Measurements from ENCODE around the gene PLPP1.

PLPP1 gene

DNA sequence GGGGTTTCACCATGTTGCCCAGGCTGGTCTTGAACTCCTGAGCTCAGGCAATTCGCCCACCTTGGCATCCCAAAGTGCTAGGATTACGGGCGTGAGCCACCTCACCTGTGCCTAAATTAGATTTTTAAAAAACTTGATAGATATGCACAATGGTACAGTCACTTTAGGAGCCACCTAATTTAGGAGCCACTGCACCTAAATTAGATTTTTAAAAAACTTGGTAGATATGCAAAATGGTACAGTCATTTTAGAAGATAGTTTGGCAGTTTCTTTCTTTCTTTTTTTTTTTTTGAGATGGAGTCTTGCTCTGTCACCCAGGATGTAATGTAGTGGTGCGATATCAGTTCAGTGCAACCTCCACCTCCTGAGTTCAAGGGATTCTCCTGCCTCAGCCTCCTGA lies 37.8 kb upstream of the PLPP1 start:
- Histone ChIP-seq H2BK15ac (ENCODE audit: low read depth, poor library complexity, severe bottlenecking) (no peak overlapping the region), H2BK120ac (ENCODE audit: low read depth, low read length) (no peak overlapping the region), H3K9ac (ENCODE audit: low read length) (no peak overlapping the region), H3K79me1 (replicated peaks; ENCODE audit: low read length, poor library complexity, severe bottlenecking) (no peaks in the 10 kb centered on the region), H2AK5ac (ENCODE audit: low read length, severe bottlenecking) (no peak overlapping the region), H3K4me1 (ENCODE audit: control insufficient read depth, insufficient read depth, low read depth, low read length) (no peaks in the 10 kb centered on the region), H3K4ac (ENCODE audit: low read depth in 1 of 2, low read length in 2 of 2) (no peak overlapping the region), H2BK12ac (ENCODE audit: low read length in 2 of 2) (no peak overlapping the region), H3K9me3 (ENCODE audit: control insufficient read depth, low read length) (no peaks in the 10 kb centered on the region), H3K4me2 (ENCODE audit: low read length, poor library complexity, severe bottlenecking) (no peak overlapping the region), H2BK5ac (ENCODE audit: low read depth, low read length, poor library complexity, severe bottlenecking) (no peak overlapping the region), H3K27ac (ENCODE audit: low read length, poor library complexity, severe bottlenecking) (no peak overlapping the region), H2AFZ (ENCODE audit: low read depth, low read length) (no peak overlapping the region), H4K8ac (ENCODE audit: low read length) (no peak overlapping the region), H3K36me3 (ENCODE audit: control insufficient read depth in 1 of 2, insufficient read depth in 2 of 2, low read depth in 1 of 2, low read length in 2 of 2) (no peaks in the 10 kb centered on the region), H3K14ac (ENCODE audit: low read length in 2 of 2) (no peak overlapping the region), H4K91ac (ENCODE audit: low read length) (no peak overlapping the region), H3K4me3 (ENCODE audit: insufficient read depth in 1 of 2, low read depth in 1 of 2, low read length in 2 of 2) (no peak overlapping the region), H3K18ac (ENCODE audit: low read depth in 1 of 2, low read length in 2 of 2) (no peak overlapping the region), H3K23ac (ENCODE audit: low read length in 2 of 2) (no peak overlapping the region), H3K27me3 (ENCODE audit: control insufficient read depth in 1 of 2, insufficient read depth in 1 of 2, low read length in 2 of 2) (no peaks in the 10 kb centered on the region)
- DNase-seq = no peak
- 88% methylated on average over 4 of the region's 4 CpGs for WGBS

- Histone ChIP-seq H3K4me1 (ENCODE audit: control insufficient read depth, insufficient read depth, low read depth, low read length) (no peaks in the 10 kb centered on the region), H3K18ac (ENCODE audit: low read depth in 1 of 2, low read length in 2 of 2) (no peak overlapping the region), H3K4me2 (ENCODE audit: low read length, poor library complexity, severe bottlenecking) (no peak overlapping the region), H2AK5ac (ENCODE audit: low read length, severe bottlenecking) (no peak overlapping the region), H2BK12ac (ENCODE audit: low read length in 2 of 2) (no peak overlapping the region), H3K4ac (ENCODE audit: low read depth in 1 of 2, low read length in 2 of 2) (no peak overlapping the region), H4K8ac (ENCODE audit: low read length) (no peak overlapping the region), H3K14ac (ENCODE audit: low read length in 2 of 2) (no peak overlapping the region), H3K27ac (ENCODE audit: low read length, poor library complexity, severe bottlenecking) (no peak overlapping the region), H2BK120ac (ENCODE audit: low read depth, low read length) (no peak overlapping the region), H4K91ac (ENCODE audit: low read length) (no peak overlapping the region), H2BK15ac (ENCODE audit: low read depth, poor library complexity, severe bottlenecking) (no peak overlapping the region), H3K36me3 (ENCODE audit: control insufficient read depth in 1 of 2, insufficient read depth in 2 of 2, low read depth in 1 of 2, low read length in 2 of 2) (no peaks in the 10 kb centered on the region), H3K4me3 (ENCODE audit: insufficient read depth in 1 of 2, low read depth in 1 of 2, low read length in 2 of 2) (no peak overlapping the region), H2AFZ (ENCODE audit: low read depth, low read length) (no peak overlapping the region), H3K79me1 (replicated peaks; ENCODE audit: low read length, poor library complexity, severe bottlenecking) (no peaks in the 10 kb centered on the region), H3K9ac (ENCODE audit: low read length) (no peak overlapping the region), H3K27me3 (ENCODE audit: control insufficient read depth in 1 of 2, insufficient read depth in 1 of 2, low read length in 2 of 2) (no peaks in the 10 kb centered on the region), H3K23ac (ENCODE audit: low read length in 2 of 2) (no peak overlapping the region), H2BK5ac (ENCODE audit: low read depth, low read length, poor library complexity, severe bottlenecking) (no peak overlapping the region), H3K9me3 (ENCODE audit: control insufficient read depth, low read length) (no peaks in the 10 kb centered on the region)
- DNase-seq = no peak
These were observed 37.3 kb upstream of the PLPP1 start for GRCh38 chr5:55572020-55572419.

- no peaks in the 10 kb centered on the region for H3K79me1 ChIP-seq (replicated peaks; ENCODE audit: low read length, poor library complexity, severe bottlenecking)
- H2AFZ ChIP-seq (ENCODE audit: low read depth, low read length) = no peak overlapping the region
- H3K14ac ChIP-seq (ENCODE audit: low read length in 2 of 2) = no peak overlapping the region
- H4K8ac ChIP-seq (ENCODE audit: low read length) = no peak overlapping the region
- H2BK15ac ChIP-seq (ENCODE audit: low read depth, poor library complexity, severe bottlenecking) = no peak overlapping the region
- no peak overlapping the region for H2BK5ac ChIP-seq (ENCODE audit: low read depth, low read length, poor library complexity, severe bottlenecking)
- no peak overlapping the region for H3K27ac ChIP-seq (ENCODE audit: low read length, poor library complexity, severe bottlenecking)
- no peak overlapping the region for H3K9ac ChIP-seq (ENCODE audit: low read length)
- no peaks in the 10 kb centered on the region for H3K4me1 ChIP-seq (ENCODE audit: control insufficient read depth, insufficient read depth, low read depth, low read length)
- H3K4me2 ChIP-seq (ENCODE audit: low read length, poor library complexity, severe bottlenecking) = no peak overlapping the region
- H4K91ac ChIP-seq (ENCODE audit: low read length) = no peak overlapping the region
- no peak overlapping the region for H2AK5ac ChIP-seq (ENCODE audit: low read length, severe bottlenecking)
- no peaks in the 10 kb centered on the region for H3K36me3 ChIP-seq (ENCODE audit: control insufficient read depth in 1 of 2, insufficient read depth in 2 of 2, low read depth in 1 of 2, low read length in 2 of 2)
- no peaks in the 10 kb centered on the region for H3K9me3 ChIP-seq (ENCODE audit: control insufficient read depth, low read length)
- H3K4me3 ChIP-seq (ENCODE audit: insufficient read depth in 1 of 2, low read depth in 1 of 2, low read length in 2 of 2) = no peak overlapping the region
- H3K4ac ChIP-seq (ENCODE audit: low read depth in 1 of 2, low read length in 2 of 2) = peak overlapping the region in 1 of 2 experiments; percentile 19
- no peak for DNase-seq
- H3K18ac ChIP-seq (ENCODE audit: low read depth in 1 of 2, low read length in 2 of 2) = peak overlapping the region in 1 of 2 experiments; percentile 62
- no peaks in the 10 kb centered on the region for H3K27me3 ChIP-seq (ENCODE audit: control insufficient read depth in 1 of 2, insufficient read depth in 1 of 2, low read length in 2 of 2)
- no CpG with 5 or more reads among the region's 4 CpGs for WGBS
- no peak overlapping the region for H2BK120ac ChIP-seq (ENCODE audit: low read depth, low read length)
- H3K23ac ChIP-seq (ENCODE audit: low read length in 2 of 2) = no peak overlapping the region
- H2BK12ac ChIP-seq (ENCODE audit: low read length in 2 of 2) = peak overlapping the region in 1 of 2 experiments; percentile 4
These were observed 35.8 kb upstream of the PLPP1 start for GRCh38 chr5:55570570-55570969.

DNA sequence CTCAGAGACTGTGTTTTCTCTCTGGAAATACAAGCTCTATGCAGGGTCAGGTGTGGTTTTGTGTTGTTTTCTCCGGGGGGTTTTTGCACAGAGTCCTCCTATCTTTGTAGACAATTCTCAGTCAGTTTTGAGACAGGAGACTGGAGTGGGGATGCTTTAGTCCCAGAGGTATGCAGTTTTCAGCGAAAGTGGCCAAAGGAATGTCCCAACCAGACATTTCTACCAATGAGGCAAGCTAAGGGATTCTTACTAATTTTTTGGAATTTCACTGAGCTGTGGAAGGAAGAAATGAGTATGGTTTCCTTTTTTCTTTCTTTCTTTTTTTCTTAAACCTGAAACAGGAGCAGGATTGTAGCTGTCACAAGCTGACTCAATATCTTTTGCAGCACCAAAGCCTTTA lies 35.3 kb upstream of the PLPP1 start:
- H2AK5ac ChIP-seq (ENCODE audit: low read length, severe bottlenecking) = no peak overlapping the region
- peak; percentile 41 for DNase-seq
- H3K4me1 ChIP-seq (ENCODE audit: control insufficient read depth, insufficient read depth, low read depth, low read length) = no peaks in the 10 kb centered on the region
- H3K36me3 ChIP-seq (ENCODE audit: control insufficient read depth in 1 of 2, insufficient read depth in 2 of 2, low read depth in 1 of 2, low read length in 2 of 2) = no peaks in the 10 kb centered on the region
- 78% methylated on average over 2 of the region's 2 CpGs for WGBS
- H3K79me1 ChIP-seq (replicated peaks; ENCODE audit: low read length, poor library complexity, severe bottlenecking) = no peaks in the 10 kb centered on the region
- H2BK120ac ChIP-seq (ENCODE audit: low read depth, low read length) = no peak overlapping the region
- no peak overlapping the region for H2BK5ac ChIP-seq (ENCODE audit: low read depth, low read length, poor library complexity, severe bottlenecking)
- H3K27me3 ChIP-seq (ENCODE audit: control insufficient read depth in 1 of 2, insufficient read depth in 1 of 2, low read length in 2 of 2) = no peaks in the 10 kb centered on the region
- H2BK15ac ChIP-seq (ENCODE audit: low read depth, poor library complexity, severe bottlenecking) = no peak overlapping the region
- no peak overlapping the region for H4K8ac ChIP-seq (ENCODE audit: low read length)
- H3K27ac ChIP-seq (ENCODE audit: low read length, poor library complexity, severe bottlenecking) = no peak overlapping the region
- H3K9ac ChIP-seq (ENCODE audit: low read length) = no peak overlapping the region
- H3K9me3 ChIP-seq (ENCODE audit: control insufficient read depth, low read length) = no peaks in the 10 kb centered on the region
- no peak overlapping the region for H2BK12ac ChIP-seq (ENCODE audit: low read length in 2 of 2)
- H3K4ac ChIP-seq (ENCODE audit: low read depth in 1 of 2, low read length in 2 of 2) = no peak overlapping the region
- H3K23ac ChIP-seq (ENCODE audit: low read length in 2 of 2) = no peak overlapping the region
- no peak overlapping the region for H4K91ac ChIP-seq (ENCODE audit: low read length)
- H2AFZ ChIP-seq (ENCODE audit: low read depth, low read length) = no peak overlapping the region
- no peak overlapping the region for H3K18ac ChIP-seq (ENCODE audit: low read depth in 1 of 2, low read length in 2 of 2)
- no peak overlapping the region for H3K14ac ChIP-seq (ENCODE audit: low read length in 2 of 2)
- no peak overlapping the region for H3K4me2 ChIP-seq (ENCODE audit: low read length, poor library complexity, severe bottlenecking)
- H3K4me3 ChIP-seq (ENCODE audit: insufficient read depth in 1 of 2, low read depth in 1 of 2, low read length in 2 of 2) = no peak overlapping the region

Data from mesenchymal stem cell (in vitro differentiated cells and primary cell).